ENCODE results near the gene RNF5. TPM values are rescaled to one million over a fixed set of nuclear protein-coding genes. Genes with fewer than 3 reads are reported as not detected.
"Not testable (repeated sequence)": the region's sequence is repeated elsewhere in the genome, so short reads cannot be mapped to it uniquely, and the experiment has no call there.

Gene RNF5
- total RNA-seq, 4 donors from 2014 or later, result 54.6 to 98.3 (median 78.1) TPM

- TF ChIP-seq CTCF (IDR thresholded peaks at IDR 0.05 in 4 of 5, conservative IDR thresholded peaks at IDR 0.05 in 1 of 5), result no peak
- no peak for TF ChIP-seq POLR2A (IDR thresholded peaks at IDR 0.05)
- intact Hi-C loops (cut with DNase I; ENCODE audit: low total_unique reads), result loop anchor here (10.0 kb wide), 1 partner anchor 1477 kb away; the partner anchor contains the start of gene MDC1
- ATAC-seq (no peak), DNase-seq (no peak)
- Histone ChIP-seq H3K27ac (peak overlapping the region; percentile 96 to 99 (median 98)), H3K4me3 (peak overlapping the region in 3 of 4 donors; percentile 7 to 29 (median 28)), H3K27me3 (no peaks in the 10 kb centered on the region), H3K9me3 (no peaks in the 10 kb centered on the region), H3K4me1 (peaks cover 35 to 41% of the 10 kb centered on the region in 2 donors), H3K36me3 (peaks cover 0 to 3% of the 10 kb centered on the region in 2 donors)
- in situ Hi-C loops (cut with MboI; ENCODE audit: low sequenced_read_pairs in 4 of 4), result loop anchor here in 3 of 4 donors (5.0 to 25.0 kb wide), 8 partner anchors 65 to 1580 kb away; partner anchors contain the start of genes BRD2 (in 3 of the 3), HLA-DMA (in 3 of the 3), APOM (in 2 of the 3) and ATF6B (in 2 of the 3)
These were observed 13.7 kb downstream of the RNF5 start for GRCh38 chr6:32191696-32192607.

DNA sequence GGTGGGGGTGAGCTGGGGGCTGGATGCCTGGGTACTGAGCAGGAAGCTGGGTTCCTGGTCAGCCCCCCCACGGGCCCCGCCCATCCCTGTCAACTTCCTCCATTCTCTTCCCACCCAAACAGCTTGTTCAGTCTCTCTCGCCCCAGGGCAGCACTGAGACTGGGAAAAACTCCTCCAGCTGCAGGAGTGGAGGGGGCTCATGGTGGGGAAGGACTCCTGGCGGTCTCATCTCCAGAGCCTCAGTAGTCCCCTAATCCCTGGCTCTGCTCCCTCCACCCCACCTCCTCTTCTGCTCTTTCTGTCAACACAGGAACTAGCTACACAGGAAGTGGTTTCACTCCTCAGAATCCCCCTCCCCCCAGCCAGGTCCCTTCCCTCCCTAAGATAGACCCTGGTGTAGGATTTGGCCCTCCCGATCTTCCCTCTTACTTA is 14.4 kb downstream of the RNF5 start, which contains the start of gene GPSM3:
TSS of gene GPSM3 (minus strand) at position 36 of the 432 bp plus-strand sequence. CDS start 130 bp downstream, outside the sequence.
- H3K4me1 ChIP-seq, result peaks cover 41 to 45% of the 10 kb centered on the region in 2 donors
- intact Hi-C loops (cut with DNase I; ENCODE audit: low total_unique reads), result loop anchor here (10.0 kb wide), 1 partner anchor 1478 kb away; the partner anchor contains the start of gene MDC1
- H3K4me3 ChIP-seq, result peak within 1 kb of the TSS in 3 of 4 donors; percentile 7 to 29 (median 28)
- no peaks in the 10 kb centered on the region for H3K9me3 ChIP-seq
- H3K36me3 ChIP-seq, result no peaks in the 10 kb centered on the region
- no peak for DNase-seq
- peak in 1 of 2 donors; percentile 19 for TF ChIP-seq POLR2A (IDR thresholded peaks at IDR 0.05)
- no peak for TF ChIP-seq CTCF (IDR thresholded peaks at IDR 0.05 in 4 of 5, conservative IDR thresholded peaks at IDR 0.05 in 1 of 5)
- in situ Hi-C loops (cut with MboI; ENCODE audit: low sequenced_read_pairs in 4 of 4), result loop anchor here in 3 of 4 donors (5.0 to 25.0 kb wide), 8 partner anchors 65 to 1580 kb away; partner anchors contain the start of genes BRD2 (in 3 of the 3), HLA-DMA (in 3 of the 3), APOM (in 2 of the 3) and ATF6B (in 2 of the 3)
- ATAC-seq, result no peak
- H3K27ac ChIP-seq, result peak within 1 kb of the TSS; percentile 96 to 99 (median 98)
- H3K27me3 ChIP-seq, result no peaks in the 10 kb centered on the region

DNA sequence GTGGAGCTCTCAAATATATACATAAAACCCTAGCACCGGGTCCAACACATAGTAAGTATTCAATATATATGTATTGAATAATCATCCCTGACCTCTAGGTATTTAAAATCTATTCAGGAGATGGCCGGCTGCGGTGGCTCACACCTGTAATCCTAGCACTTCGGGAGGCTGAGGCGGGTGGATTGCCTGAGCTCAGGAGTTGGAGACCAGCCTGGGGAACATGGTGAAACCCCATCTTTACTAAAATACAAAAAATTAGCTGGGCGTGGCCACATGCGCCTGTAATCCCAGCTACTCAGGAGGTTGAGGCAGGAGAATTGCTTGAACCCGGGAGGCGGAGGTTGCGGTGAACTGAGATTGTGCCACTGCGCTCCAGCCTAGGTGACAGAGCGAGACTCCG is 14.9 kb downstream of the RNF5 start:
- peak overlapping the region in 2 of 4 donors; percentile 28 to 29 for H3K4me3 ChIP-seq
- H3K36me3 ChIP-seq, ATAC-seq, DNase-seq, H3K9me3 ChIP-seq, H3K27me3 ChIP-seq: not testable (repeated sequence)
- in situ Hi-C loops (cut with MboI; ENCODE audit: low sequenced_read_pairs in 4 of 4), result loop anchor here in 3 of 4 donors (5.0 to 25.0 kb wide), 8 partner anchors 66 to 1581 kb away; partner anchors contain the start of genes BRD2 (in 3 of the 3), HLA-DMA (in 3 of the 3), APOM (in 2 of the 3) and ATF6B (in 2 of the 3)
- intact Hi-C loops (cut with DNase I; ENCODE audit: low total_unique reads), result loop anchor here (10.0 kb wide), 1 partner anchor 1478 kb away; the partner anchor contains the start of gene MDC1
- H3K4me1 ChIP-seq, result peaks cover 41 to 45% of the 10 kb centered on the region in 2 donors
- peak overlapping the region; percentile 96 to 99 (median 98) for H3K27ac ChIP-seq

GRCh38 chr6:32194388-32194787 is 16.2 kb downstream of the RNF5 start:
- Histone ChIP-seq H3K27me3 (no peaks in the 10 kb centered on the region), H3K36me3 (no peaks in the 10 kb centered on the region), H3K4me1 (peaks cover 30 to 33% of the 10 kb centered on the region in 2 donors), H3K9me3 (no peaks in the 10 kb centered on the region), H3K4me3 (no peak overlapping the region), H3K27ac (peak overlapping the region; percentile 91 to 98 (median 95))
- TF ChIP-seq POLR2A (IDR thresholded peaks at IDR 0.05), result no peak
- intact Hi-C loops (cut with DNase I; ENCODE audit: low total_unique reads), result loop anchor here (2.0 to 10.0 kb wide), 3 partner anchors 40 to 1480 kb away; partner anchors contain the start of genes MDC1, NELFE, PPT2 and SKIC2
- DNase-seq (no peak), ATAC-seq (no peak)
- in situ Hi-C loops (cut with MboI; ENCODE audit: low sequenced_read_pairs in 4 of 4), result loop anchor here in 3 of 4 donors (5.0 to 25.0 kb wide), 8 partner anchors 67 to 1582 kb away; partner anchors contain the start of genes BRD2 (in 3 of the 3), HLA-DMA (in 3 of the 3), APOM (in 2 of the 3) and ATF6B (in 2 of the 3)

Data from gastrocnemius medialis (tissue), 4 donors.